Measurements from ENCODE around the gene WHAMM.
"Not testable (repeated sequence)": the region's sequence is repeated elsewhere in the genome, so short reads cannot be mapped to it uniquely, and the experiment has no call there.

WHAMM gene

DNA sequence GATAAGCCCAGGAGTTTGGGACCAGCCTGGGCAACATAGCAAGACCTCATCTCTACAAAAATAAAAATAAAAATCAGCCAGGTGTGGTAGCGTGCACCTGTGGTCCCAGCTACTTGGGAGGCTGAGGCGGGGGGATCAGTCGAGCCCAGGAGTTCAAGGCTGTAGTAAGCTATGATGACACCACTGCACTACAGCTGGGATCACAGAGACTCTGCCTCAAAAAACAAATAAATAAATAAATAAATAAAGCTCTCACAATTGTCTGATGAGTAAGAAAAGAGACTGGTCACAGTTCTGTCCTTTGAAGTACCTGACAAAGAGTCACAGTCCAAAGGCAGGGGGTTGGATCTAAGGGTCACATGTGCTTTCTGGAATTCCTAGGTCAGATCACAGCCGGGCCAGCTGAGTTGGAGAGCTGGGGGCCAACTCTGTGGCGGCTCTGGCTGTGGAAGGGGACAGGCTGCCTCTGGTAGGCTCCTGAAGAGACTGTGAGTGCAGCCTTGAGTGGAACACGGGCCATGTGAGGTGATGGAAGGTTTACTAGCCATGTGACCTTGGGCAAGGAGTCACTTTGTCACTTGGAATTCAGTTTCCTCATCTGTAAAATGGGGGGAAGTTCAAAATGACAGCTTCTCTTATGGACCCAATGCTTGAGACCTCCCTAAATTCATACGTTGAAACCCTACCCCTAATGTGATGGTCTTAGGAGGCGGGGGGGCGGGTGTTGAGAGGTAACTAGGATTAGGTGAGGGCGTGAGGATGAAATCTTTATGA, 47.2 kb downstream of the WHAMM start:
- no peak for DNase-seq (ENCODE audit: insufficient read length, low spot score)
- FAIRE-seq = no peak

DNA sequence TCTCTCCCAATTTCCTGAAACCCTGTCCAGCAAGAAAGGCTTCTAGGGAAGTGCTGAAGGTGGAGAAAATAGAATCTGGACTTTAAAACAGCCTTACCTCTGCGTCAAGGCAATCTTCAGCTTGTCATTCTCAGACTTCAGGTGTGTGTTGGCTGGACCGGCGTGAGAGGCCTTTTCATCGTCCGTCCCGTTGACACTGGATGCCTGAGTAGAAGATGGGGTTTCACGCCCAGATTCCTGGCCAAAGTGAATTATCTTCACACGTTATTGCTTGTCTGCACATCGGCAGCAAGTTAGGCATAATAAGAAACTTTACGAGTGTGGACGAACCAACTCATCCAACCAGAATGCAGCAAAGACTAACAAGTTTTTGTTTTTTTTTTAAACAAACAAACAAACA, 49.5 kb downstream of the WHAMM start:
- FAIRE-seq (no peak), DNase-seq (ENCODE audit: insufficient read length, low spot score) (no peak)

DNA sequence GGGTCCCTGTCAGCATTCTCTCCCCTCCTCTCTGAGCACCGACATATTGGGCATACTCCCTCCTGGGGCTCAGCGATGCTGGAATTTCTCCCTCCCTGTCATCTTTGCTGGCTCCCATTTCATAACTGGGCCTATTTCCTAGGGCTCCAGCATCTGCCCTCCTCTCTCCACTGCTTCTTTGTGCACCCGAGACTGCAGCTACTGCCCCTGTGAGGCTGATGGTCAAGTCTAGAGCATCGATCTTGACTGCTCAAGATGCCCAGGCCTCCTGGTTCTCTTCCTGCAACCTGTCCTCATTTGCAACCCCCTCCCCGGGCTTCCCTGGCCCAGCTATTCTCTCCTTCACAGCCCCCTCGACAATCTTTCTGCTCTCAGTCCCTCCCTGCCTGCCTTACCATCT, 53.5 kb downstream of the WHAMM start:
- DNase-seq (ENCODE audit: insufficient read length, low spot score) (no peak), FAIRE-seq (no peak)

DNA sequence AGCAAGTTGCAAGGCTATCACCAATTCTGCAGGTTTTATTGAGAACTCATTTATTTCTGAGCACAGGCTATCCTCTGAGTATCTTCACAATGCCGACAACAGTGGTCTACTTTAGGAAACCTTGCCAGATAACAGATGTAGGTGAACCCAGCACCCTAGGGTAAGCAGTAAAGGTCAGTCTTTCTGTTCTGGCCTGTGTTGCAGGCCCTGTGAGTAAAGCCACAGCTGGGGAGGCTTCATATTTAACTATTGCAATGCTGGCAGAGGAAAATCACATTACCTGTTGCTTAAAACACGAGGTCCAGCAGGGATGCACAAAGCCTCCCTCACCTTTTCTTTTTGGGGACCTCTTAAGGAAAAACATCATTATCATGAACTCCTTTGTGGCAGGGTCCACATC, 55.5 kb downstream of the WHAMM start:
- DNase-seq (ENCODE audit: insufficient read length, low spot score) (no peak), FAIRE-seq (no peak)

DNA sequence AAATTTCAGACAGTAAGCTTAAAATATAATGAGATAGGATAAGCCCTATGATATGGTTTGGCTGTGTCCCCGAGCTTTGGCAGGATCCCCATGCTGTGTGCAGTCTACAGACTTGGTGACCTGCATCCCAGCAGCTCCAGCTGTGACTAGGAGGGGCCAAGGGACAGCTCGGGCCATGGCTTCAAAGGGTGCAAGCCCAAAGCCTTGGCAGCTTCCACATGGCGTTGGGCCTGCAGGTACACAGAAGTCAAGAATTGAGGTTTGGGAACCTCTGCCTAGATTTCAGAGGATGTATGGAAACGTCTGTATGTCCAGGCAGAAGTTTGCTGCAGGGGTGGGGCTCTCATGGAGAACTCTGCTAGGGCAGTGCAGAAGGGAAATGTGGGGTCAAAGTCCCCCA, 56.2 kb downstream of the WHAMM start:
- not testable (repeated sequence) for FAIRE-seq; DNase-seq (ENCODE audit: insufficient read length, low spot score)

DNA sequence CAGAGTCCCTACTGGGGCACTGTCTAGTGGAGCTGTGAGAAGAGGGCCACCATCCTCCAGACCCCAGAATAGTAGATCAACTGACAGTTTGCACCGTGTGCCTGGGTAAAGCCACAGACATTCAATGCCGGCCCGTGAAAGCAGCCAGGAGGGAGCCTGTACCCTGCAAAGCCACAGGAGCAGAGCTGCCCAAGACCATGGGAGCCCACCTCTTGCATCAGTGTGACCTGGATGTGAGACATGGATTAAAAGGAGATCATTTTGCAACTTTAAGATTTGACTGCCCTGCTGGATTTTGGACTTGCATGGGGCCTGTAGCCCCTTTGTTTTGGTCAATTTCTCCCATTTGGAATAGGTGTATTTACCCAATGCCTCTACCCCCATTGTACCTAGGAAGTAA, 56.6 kb downstream of the WHAMM start:
- DNase-seq (ENCODE audit: insufficient read length, low spot score); FAIRE-seq: not testable (repeated sequence)

DNA sequence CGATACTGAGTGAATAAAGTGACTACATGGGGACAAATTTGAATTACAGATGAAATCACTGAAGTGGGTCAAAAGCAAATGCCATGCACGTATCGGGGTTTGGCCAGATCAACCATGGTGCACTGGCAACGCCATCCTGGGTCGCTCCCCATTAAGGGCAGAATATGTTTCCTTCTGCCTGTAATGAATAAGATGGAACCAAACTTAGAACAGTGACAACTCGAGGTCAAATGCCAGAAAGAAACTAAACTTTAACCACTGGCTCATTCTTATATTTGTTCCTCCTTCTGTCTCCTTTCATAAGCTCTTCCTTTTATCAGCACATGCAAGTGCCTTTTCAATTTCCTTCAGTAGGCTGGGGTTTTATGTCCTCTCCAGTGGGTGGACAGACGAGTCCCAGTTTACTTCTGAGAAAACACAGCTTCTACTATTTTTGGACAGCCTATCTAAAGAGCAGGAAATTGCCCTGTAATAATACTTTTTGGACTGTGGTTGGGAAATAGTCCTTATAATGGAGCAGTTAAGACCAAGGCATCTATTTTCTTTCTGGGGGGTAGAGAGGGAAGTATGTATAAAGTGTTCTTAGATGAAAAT, 61.4 kb downstream of the WHAMM start:
- no peak for FAIRE-seq
- no peak for DNase-seq (ENCODE audit: insufficient read length, low spot score)

DNA sequence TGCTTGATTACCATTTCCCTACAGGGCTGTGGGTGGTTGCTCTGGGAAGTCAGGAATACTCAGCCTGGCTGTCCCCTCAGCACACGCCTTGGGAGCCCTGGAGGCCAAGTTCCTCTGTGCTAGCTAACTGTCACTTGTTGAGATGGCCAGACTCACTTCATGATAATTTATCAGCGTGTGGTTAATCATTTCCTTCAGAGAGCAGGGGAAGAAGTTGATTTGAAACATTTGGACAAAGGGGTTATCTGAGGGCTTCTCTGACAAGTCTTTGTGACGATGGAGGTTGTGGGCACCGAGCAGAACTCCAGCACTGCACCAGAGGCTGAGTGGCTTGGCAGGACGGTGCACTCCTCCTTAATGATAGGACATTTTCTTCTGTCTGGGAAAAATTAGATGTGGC, 61.9 kb downstream of the WHAMM start:
- DNase-seq (ENCODE audit: insufficient read length, low spot score) = no peak
- FAIRE-seq = no peak

DNA sequence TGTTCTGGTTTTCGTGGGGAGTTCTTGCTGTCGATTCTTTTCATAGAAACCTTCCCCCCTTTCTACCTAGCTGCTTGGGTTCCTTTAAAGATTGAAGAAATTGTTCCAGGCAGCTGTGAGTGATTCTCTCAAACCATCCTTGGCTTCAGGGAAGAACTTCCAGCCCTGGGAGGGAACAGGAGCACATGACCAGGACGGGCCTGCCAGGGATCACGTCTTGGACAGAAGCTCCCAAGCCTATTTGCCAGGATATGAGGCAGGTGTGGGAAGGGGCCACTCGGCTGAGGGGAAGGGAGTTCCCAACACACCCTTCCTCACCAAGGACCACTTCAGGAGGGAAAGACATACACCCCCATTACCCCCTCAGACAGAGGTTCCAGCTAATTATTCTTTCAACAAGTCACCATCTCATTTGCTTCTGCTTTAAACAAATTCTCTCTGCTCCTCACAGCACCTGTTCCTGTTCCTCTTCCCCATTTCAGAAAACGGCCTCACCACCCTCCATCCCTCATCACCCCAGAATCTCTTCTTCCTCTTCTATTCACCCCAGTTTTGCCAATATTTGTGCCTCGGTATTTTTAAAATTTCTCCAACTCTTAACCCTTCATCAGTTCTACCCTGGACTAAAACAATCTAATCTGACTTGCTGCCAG, 62.5 kb downstream of the WHAMM start:
- FAIRE-seq (no peak), DNase-seq (ENCODE audit: insufficient read length, low spot score) (no peak)

DNA sequence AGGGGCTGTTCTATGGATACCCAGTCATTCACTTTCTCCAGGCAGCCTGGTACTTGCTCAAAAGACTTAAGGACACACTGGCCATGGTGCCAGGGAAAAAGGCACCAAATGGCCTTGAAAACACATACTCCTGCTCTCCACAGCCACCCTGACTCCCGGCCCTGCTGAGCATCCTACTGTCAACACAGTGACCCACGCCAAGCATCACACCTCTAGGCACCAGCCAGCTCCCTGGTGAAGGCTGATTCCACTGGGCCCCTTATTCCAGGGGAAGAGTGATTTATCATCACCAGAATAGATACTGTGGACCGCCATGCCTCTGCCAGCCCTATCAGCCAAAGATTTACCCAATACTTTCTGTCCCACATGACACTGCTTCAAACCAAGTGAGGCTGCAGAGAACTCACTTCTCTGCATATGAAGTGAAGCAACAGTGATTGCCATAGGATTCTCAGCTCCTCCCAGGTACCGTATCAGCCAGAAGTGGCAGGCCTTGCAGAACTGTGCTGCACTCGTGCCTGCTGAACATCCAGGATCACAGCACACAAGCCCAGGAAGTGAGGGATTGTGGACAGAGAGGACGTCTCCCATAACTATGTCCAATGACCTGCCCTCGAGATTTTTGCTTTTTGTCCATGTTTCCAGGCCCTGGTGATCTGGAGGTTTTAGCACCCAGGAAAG, 63.7 kb downstream of the WHAMM start:
- FAIRE-seq (no peak), DNase-seq (ENCODE audit: insufficient read length, low spot score) (no peak)

DNA sequence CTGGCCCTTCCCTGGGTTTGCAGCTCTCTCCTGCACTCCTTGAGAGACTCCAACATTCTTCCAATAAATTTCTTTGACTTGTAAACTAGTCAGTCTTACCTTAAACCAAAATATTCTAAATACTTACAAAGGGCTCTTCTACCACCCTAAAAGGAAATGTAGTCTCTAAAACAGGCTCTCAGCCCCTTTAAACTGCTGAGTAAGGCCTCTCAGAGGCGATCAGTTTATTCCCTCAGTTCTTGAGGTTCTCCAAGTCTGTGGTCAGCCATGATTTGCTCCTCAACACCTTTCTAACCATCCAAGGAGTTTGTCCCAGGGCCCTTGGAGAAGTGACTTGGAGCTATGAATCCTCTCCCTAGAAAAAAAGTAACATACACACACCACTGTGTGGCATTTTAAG, 64.8 kb downstream of the WHAMM start:
- no peak for FAIRE-seq

DNA sequence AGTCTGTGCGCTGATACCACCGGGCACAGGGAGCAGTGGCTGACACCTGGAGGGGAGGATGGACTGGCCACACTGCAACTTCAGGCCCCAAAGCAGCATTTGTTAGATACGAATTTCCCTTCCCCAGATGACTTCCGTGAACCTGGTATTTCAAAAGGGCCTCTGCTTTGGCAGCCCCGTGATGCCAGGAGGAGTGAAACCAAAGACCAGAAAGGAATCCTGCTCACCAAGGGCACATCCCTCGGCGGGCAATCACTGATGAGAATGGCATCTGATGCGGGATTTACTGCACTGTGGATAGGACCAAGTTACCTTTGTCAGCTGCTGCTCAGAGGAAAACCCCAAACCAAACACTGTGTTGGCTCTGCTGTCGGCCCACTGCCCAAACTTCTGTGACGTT, 65.5 kb downstream of the WHAMM start:
- FAIRE-seq = no peak

More for the DNA sequence above, 64.8 kb downstream of the WHAMM start:
- DNase-seq (ENCODE audit: insufficient read length, low spot score) = no peak

DNA sequence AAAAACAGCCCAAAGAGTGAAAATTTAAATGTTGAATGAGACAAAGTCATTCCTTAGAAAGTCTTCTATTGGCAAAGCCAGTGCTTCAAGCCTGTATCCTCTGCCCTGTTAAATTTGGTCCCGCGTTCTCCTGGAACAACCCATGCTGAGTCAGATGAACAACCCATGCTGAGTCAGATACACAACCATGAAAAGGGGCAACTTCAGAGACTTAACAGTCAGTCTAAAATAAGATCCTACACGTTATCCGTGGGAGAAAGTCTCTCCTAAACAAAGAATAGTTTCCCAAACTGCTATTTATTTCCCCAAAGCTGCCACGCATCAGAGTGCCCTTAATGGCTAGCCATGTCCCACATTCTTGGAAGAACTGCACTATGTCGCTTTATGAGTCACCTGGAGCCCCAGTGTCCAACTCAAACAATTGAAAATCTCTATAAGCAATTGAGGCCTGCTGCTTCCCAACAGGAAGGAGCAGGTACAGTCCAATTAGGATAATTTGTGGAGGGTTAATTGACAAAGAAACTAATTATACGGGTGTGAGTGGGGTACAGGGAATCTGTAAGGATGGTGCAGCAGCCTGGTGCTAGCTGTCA, 66.1 kb downstream of the WHAMM start:
- FAIRE-seq (no peak), DNase-seq (ENCODE audit: insufficient read length, low spot score) (no peak)

More for the DNA sequence above, 65.5 kb downstream of the WHAMM start:
- DNase-seq (ENCODE audit: insufficient read length, low spot score) = no peak

DNA sequence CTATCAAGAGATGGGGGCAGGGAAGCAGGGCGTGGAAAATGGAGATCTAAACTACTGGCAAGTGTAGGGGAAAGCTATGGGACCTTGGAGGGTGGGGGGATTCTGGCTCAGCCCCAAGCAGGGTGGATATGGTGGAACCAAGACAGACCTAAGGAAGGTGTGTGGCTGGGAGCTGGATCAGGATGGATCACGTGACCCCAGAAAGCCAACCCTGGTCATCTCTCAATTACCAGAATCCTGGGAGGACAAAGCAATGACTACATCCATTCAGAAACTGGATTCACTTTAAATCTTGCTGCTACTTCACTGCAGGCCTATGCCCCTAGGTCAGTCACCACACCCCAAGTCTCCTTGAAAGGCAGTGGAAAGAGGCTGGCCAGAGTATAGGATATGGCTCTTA, 68.4 kb downstream of the WHAMM start:
- FAIRE-seq (no peak), DNase-seq (ENCODE audit: insufficient read length, low spot score) (no peak)

DNA sequence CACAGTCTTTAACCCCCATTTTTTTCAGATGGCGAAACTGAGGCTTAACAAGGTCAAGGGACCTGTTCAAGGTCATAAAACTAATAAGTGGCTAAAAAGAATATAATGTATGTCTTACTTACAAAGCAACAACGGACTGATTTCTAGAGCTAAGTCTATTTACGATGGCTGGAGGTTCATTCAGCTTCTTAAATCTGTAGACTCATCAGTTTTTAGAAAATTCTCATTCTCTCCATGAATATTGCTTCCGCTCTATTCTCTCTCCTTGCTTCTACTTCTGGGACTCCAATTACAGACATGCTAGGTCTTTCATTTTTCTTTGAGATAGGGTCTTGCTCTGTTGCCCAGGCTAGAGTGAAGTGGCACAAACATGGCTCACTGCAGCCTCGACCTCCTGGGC, 68.9 kb downstream of the WHAMM start:
- DNase-seq (ENCODE audit: insufficient read length, low spot score) = no peak
- no peak for FAIRE-seq

DNA sequence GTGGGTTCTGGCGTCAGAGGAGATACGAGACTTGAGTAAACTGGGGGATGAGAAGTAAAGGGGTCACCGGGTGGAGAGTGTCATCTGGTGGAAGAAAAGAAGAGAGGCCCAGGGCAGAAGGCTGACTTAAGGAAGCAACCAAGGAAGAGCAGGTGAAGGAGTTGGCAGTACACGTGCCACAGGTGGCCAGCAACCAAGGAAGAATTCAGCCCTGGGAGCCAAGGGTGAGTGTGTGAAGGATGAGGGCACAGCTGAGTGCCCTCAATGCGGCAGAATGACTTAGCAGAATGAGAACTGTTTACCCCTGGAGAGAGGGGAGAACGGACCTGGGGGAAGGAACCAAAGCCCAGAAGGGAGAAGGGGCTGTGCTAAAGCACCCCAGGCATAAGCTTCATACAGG, 71.3 kb downstream of the WHAMM start:
- DNase-seq (ENCODE audit: insufficient read length, low spot score) = no peak
- no peak for FAIRE-seq

DNA sequence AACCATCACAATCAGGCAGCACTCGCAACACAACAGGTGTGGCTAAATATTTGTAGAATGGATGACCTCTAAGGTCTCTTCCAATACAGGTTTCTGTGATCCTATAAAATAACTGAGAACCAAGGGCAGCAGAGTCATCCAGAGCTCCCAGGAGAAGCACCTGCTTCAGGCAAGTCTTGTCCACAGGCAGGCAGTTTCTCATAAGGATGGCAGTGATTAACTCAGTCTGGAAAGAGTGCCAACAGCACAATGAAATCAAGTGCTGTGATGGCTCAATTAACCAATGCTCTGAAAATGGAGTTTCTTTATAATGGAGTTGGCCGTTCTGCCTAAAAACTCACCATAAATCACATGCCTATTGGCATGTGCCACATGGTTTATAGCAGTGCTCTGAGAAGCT, 72.3 kb downstream of the WHAMM start:
- FAIRE-seq = no peak
- DNase-seq (ENCODE audit: insufficient read length, low spot score) = no peak

DNA sequence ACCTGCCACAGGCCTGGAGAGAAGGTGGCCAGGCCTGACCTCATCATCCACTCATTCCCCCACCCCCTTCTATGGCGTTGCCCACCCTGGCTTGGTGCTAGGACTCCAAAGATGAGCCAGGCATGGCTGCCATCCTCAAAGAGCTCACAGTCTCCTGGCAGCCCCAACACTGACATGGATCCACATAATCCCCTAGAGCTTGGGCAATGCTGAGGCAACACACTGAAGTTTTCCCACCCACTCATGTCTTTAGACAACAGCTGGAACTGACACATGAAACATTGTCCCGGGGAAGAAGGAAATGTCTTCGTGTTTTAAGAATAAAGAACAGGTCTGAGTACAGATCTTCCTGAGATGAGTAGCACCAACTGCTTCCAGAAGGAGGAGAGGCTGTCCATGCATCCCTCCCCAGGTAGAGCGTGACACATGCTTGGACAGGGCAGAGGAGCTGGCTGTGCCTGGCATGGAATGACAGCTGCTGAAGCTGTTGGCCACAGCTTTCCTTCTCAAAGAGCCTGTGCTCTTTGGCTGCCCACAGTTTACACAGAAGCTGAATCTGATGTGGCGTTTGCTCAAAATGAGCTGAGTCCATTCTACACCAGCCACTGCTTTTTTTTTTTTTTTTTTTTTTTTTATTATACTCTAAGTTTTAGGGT, 73.0 kb downstream of the WHAMM start:
- DNase-seq (ENCODE audit: insufficient read length, low spot score) (no peak), FAIRE-seq (no peak)

All from HTR-8/SVneo (cell line).